AG09309 (cell line): ENCODE data around the gene CERKL.

Experiments used
- DNase-seq: peaks from one replicate; pipeline ENCODE4 v3.0.0-alpha.2; 2010; ENCODE audit warnings: low read depth
- H3K4me3 ChIP-seq: 2 replicates; pipeline ENCODE4 v1.5.1; 2011; ENCODE audit warnings: mild to moderate bottlenecking, low read depth, low read length, moderate library complexity; ENCODE audit not compliant: control insufficient read depth
- TF ChIP-seq, protein P1 (sequence below): IDR thresholded peaks from 2 replicates; pipeline ENCODE4 v1.5.1; 2011; ENCODE audit warnings: mild to moderate bottlenecking, low read depth, low read length, inconsistent platforms; ENCODE audit not compliant: insufficient read depth, control insufficient read depth; ENCODE audit errors: missing control alignments

CERKL gene

DNA sequence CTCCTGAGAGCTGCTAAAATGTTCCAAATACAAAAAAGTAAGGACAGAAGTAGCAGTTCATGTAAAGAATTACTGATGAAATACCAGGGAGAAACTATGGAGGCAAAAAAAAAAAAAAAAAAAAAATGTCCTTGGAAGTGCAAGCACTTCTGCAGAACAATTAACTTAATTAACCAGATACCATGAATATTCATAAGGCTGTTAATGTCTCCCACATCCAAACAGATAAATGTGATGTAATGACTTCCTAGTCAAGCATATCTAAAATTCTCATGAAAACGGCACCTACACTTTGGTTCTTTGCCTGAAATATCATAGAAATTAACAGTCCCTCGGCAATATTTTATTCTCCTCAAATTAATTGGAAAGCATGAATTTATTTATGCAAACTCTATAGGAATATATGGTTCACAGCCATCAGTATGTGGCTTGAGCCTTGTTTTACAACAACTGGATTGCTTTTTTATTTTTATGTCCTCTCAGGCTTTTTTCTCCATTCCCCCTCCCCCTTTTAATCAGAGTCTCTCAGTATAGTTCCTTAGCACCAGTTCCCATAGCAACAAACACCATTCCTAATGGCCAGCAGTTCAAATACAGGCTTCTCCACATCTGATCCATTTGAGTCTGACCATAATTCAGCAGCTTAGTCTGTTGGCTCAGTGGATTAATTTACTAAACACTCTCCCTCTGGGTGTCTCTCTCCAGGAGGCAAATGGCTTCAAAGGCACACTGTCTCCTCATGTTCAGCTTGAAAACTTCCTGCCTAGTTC, 102.7 kb downstream of the CERKL start:
- TF ChIP-seq, protein P1, sequence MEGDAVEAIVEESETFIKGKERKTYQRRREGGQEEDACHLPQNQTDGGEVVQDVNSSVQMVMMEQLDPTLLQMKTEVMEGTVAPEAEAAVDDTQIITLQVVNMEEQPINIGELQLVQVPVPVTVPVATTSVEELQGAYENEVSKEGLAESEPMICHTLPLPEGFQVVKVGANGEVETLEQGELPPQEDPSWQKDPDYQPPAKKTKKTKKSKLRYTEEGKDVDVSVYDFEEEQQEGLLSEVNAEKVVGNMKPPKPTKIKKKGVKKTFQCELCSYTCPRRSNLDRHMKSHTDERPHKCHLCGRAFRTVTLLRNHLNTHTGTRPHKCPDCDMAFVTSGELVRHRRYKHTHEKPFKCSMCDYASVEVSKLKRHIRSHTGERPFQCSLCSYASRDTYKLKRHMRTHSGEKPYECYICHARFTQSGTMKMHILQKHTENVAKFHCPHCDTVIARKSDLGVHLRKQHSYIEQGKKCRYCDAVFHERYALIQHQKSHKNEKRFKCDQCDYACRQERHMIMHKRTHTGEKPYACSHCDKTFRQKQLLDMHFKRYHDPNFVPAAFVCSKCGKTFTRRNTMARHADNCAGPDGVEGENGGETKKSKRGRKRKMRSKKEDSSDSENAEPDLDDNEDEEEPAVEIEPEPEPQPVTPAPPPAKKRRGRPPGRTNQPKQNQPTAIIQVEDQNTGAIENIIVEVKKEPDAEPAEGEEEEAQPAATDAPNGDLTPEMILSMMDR: no peak
- no peak for DNase-seq
- H3K4me3 ChIP-seq: no peak overlapping the region

DNA sequence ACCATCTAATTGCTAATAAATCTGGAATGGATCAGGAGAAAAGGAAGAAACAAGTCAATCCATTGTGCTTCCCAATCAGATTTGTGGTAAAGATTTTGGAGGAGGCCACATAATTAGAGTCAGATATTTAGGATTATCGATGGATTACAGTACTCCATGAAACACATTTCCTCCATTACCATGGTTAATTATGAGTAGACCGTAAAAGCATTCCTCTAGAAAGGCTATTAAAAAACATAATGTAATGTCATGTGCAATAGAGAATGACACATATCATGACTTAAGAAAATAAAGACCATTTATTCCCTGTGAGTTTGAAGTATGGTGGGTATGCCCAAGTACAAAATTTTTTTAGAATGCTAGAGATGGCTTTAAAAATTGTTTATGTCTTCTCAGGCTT, 103.7 kb downstream of the CERKL start:
- TF ChIP-seq, protein P1: no peak
- no peak for DNase-seq
- H3K4me3 ChIP-seq: no peak overlapping the region

DNA sequence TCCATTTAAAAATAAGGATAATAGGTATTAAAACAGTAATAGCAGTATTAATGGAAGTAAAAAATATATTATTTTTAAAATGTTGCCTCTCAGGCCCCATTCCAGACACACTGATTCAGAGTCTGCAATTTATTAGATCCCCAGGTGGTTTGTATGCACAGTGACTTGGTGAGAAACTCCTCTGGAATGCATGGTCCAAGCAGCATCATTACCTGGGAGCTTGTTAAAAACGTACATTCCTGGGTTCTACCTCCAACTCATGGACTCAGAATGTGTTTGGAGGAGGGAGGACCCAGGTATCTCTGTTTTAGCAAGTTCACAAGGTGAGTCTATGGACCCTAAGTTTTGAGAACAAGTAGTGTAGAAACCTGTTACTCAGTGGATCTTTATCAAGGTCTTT, 104.1 kb downstream of the CERKL start:
- no peak for DNase-seq
- TF ChIP-seq, protein P1: no peak
- no peak overlapping the region for H3K4me3 ChIP-seq

DNA sequence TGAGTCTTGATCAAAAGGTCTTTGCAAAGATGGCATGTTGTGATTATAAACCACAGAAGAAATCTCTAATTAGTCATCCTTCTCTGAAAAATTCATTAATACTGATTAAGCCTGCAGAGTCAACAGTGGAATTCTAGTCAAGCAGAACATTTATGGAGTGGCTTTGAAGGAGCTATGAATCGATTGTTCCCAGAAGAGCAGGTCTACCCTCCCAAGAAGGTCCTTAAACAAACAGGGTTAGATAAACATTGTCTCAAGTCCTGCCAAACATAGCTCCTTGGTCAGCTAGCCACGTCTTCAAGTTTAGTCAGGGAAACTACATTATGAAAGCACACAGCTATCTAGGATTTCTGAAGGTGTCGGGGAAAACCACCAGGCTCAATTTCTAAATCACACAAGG, 110.8 kb downstream of the CERKL start:
- TF ChIP-seq, protein P1: no peak
- no peak for DNase-seq

DNA sequence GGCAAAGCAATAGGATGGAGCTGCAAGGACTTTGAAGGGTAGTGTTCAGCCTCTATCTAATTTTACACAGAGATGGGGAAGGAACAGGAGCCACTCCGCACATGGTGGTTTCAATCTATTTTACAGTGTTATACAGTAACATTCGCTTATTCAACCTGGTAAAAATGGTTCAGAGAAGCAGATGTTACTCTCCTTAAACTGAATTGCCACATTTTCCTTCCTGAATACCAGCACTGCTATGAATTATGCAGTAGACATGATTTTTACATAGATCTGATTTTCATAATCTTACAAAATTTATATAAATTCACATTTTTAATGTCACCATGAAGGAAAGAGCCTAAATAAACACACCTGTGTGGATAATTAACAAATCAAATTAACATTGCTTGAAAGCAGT, 114.7 kb downstream of the CERKL start:
- no peak overlapping the region for H3K4me3 ChIP-seq
- DNase-seq: no peak
- TF ChIP-seq, protein P1: no peak

More for the DNA sequence above, 110.8 kb downstream of the CERKL start:
- H3K4me3 ChIP-seq: no peak overlapping the region

DNA sequence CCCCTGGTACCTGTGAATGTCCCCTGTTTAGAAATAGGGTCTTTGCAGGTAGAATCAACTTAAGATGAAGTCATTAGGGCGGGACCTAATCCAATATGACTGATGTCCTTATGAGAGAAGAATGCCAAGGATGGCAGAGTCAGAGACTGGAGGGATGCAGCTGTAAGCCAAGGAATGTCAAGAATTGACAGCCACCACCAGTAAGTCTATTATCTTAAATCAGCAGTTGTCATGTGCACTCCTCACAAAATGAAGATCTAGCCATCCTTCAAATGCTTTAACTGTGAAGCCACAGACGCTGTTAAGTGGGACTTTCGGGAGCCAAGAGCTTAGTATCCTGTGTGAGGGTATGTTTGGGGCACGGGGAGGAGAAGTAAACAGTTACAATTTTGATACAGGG, 116.5 kb downstream of the CERKL start:
- TF ChIP-seq, protein P1: no peak
- DNase-seq: no peak
- H3K4me3 ChIP-seq: no peak overlapping the region
